ENCODE data around the gene PVR.
"Not testable (repeated sequence)": the region's sequence is repeated elsewhere in the genome, so short reads cannot be mapped to it uniquely, and the experiment has no call there.

The PVR gene

DNA sequence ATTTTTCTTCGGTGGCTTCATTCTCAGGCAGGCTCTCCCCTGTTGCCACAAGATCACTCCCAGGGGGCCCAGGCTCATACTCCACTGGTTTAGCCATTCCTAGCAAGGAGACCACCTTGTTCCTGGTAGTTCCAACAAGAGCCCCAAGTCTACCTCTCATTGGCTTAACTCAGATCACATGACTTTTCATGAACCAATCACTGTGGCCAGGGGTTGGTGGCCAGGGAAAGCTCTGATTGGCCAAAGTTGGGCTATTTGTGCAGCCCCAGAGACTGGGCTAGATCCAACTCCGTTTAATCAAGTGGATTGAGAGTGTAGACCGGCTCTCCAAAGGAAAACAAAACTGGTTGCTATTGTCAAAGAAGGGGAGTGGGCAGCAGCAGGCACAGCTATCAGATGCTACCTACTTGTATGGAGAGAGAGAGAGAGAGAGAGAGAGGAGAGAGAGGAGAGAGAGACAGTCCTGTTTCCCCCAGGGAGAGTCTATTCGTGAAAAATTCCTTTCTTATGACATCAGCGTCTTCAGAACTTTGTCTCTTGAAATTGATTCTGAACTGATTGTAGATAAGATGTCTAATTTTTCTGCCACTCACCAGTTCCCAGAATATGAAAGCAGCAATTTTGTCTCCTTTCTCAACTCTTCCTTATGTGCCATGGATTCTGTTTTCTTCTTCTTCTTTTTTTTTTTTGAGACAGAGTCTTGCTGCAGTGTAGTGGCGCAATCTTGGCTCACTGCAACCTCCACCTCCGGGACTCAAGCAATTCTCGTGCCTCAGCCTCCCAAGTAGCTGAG lies 33.5 kb downstream of the PVR start:
- peak; percentile 97 for DNase-seq

DNA sequence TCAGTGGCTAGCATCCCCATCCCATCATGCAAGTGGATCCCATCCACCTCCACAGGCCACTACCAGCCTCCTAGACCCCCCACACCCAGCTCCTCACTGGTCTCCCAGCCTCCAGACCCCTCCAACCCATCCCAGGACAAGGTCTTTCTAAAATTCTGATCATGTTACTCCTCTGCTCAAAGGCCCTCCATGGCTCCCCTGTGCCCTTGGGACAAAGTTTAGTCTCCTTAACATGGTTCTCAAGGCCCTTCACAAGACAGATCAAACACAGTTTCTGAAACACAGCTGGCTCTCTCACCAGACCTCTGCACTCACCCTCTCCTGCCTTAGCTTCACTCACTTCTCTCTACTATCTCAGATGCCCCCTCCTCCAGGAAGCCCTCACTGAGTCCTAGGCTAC lies 36.8 kb downstream of the PVR start:
- no peak for DNase-seq

DNA sequence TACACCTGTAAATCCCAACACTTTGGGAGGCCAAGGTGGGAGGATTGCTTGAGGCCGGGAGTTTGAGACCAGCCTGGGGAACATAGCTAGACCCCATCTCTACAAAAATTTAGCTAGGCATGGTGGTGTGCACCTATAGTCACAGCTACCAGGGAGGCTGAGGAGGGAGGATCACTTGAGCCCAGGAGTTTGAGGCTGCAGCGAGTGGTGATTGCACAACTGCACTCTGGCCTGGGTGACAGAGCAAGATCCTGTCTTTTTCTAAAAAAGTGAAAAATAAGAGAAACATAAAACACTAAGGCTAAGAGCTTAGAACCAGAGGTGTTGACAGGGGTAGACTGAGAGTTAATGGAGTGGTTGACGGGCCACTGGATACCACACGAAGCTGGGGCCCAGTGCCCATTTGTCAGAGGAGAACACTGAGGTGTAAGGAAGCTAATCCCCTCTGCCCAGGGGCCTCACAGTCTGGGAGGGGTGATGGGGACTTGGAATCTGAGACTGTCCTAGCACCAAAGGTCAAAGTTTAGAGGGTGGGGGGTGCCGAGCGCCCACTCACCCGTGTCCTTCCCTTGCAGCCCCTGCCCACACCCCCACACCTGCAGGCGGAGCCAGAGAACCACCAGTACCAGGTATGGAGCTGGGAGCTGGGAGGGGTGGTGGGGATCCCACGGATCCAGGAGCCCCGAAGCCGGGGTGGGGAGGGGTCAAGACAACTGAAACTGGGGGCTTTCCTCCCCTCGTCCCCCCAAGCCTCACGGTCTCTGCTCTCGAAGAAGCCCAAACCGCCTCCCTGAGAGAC lies 38.5 kb downstream of the PVR start:
- no peak for DNase-seq

DNA sequence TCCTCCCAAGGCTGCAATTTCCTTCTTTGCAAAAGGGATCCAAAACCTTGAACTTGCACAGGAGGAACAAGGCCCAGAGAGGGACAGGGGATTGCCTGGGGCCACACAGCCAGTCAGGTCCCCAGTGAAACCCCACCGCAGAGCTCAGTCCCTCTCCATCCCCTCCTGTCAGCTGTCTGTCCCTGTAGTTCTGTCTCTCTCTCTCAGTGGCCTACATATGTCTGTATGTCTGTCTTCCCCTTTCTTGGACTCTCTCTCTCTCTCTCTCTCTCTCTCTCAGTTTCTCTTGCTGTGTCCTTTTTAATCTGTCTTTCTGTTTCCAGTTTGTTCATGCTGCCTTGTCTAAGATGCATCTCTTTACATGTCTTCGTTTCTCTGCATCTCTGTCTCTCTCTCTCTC lies 39.1 kb downstream of the PVR start:
- DNase-seq, result no peak

DNA sequence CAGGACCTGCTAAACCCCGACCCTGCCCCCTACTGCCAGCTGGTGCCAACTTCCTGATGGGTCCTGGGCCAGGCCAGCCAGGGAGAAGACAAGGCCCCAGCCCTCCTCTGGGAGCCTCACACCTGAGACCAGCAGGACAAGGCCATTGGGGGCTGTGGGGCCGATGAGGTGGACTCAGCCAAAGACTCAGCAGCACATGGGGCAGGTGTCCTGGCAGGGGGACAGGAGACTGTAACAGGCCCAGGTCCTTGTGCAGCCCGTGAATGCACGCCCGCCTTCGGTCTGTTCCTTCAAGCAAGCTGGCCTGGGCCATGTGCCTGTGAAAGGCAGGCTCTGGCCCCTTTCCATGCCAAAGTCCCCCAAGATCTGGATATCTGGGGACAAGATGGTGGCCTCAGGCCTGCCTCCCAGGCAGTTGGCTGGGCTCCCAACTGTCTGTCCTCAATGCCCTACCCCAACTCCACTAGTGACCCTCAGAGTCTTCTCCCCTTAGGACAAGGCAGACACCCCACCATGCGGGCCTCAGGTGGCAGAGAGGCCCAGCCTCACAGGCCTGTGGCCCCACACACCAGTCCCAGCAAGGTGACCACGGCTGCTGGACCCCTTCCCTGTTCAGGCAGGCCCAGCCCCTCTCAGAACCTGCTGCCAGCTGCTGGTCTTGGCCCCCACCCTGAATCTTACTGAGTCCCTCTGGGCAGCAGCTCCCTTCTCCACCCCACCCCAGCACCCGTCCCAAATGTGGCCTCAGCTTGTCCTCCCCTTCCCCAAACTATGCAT lies 39.9 kb downstream of the PVR start:
- no peak for DNase-seq

DNA sequence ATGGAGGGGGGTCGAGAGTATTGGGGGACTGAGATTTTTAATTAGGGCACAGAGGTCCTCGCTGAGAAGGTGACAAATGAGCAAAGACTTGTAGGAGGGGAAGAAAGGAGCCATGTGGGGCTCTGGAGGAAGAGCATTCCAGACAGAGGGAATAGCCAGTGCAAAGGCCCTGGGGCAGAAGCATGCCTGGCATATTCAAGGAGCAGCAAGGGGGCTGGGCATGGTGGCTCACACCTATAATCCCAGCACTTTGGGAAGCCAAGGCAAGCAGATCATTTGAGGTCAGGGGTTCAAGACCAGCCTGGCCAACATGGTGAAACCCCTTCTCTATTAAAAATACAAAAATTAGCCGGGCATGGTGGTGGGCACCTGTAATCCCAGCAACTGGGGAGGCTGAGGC lies 40.7 kb downstream of the PVR start:
- DNase-seq, result not testable (repeated sequence)

DNA sequence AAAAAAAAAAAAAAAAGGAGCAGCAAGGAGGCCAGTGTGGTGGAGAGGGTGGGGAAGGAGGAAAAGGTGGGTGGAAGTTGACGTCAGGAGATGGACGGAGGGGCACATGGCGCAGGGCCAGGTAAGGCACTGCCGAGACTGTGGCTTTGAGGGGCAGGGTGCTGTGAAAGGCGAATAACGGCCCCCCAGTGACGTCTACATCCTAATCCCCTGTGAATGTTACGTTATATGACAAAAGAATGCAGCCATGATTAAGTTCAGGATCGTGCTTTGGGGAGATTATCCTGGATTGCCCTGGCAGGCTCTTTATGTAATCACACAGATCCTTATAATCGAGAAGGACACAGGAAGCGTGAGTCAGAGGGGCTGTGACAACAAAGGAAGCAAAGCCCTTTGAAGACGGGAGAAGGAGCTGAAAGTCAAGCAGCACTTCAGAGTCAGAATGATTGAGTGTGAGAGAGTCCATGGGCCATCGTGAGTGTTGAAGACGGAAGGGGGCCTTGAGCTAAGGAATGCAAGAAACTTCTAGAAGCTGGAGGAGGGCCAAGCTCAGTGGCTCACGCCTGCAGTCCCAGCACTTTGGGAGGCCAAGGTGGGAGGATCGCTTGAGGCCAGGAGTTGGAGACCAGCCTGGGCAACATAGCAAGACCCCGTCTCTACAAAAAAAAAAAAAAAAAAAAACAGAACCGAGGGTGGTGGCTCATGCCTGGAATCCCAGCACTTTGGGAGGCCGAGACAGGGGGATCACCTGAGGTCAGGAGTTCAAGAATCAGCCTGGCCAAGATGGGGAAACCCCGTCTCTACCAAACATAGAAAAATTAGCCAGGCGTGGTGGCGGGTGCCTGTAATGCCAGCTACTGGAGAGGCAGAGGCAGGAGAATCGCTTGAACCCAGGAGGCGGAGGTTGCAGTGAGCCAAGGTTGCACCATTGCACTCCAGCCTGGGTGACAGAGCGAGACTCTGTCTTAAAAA lies 41.5 kb downstream of the PVR start:
- DNase-seq, result peak; percentile 36

DNA sequence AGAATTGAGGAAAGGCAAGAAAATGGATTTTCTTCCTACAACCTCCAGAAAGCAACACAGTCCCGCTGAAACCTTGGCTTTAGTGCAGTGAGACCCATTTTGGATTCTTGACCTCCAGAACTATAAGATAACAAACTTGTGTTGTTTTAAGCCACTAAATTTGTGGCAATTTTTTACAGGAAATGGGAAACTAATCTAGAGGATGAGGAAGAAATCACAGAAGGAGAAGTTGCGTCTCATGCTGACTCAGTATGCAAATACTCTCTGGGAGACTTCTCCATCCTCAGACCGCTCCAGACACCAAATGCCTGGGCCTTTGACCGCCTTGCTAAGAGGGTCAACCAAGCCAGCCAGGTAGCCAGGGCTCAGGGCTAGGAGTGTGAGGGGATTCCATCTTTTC lies 42.2 kb downstream of the PVR start:
- peak; percentile 70 for DNase-seq

DNA sequence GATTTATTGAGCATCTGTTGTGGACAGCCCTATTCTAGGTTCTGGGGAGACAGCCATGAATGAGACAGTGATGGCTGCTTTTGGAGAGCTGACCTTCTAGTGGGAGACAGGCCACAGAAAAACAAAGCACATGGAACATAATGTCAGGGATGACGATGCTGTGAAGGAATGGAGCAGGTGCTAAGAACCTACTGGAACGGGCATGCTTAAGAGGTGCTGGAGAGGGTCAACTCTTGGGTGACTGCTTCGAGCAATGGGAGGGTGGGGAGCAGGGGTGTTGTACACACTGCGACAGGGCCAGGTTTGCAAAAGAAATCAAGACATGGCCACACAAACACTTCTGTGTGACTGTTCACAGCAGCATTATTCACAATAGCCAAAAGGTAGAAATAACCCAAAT lies 43.2 kb downstream of the PVR start:
- DNase-seq, result no peak

DNA sequence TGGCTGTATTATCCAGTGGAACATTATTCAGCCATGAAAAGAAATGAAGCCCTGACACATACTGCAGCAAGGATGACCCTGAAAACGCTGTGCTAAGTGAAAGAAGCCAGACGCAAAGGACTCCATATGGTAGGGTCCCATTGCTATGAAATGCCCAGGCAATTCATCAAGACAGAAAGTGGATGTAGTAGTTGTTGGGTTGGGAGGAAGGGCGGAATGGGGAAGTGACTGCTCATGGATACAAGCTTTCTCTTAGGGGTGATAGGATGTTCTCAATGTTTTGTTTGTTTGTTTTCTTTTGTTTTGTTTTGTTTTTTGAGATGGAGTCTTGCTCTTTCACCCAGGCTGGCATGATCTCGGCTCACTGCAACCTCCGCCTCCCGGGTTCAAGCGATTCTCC lies 44.2 kb downstream of the PVR start:
- no peak for DNase-seq

DNA sequence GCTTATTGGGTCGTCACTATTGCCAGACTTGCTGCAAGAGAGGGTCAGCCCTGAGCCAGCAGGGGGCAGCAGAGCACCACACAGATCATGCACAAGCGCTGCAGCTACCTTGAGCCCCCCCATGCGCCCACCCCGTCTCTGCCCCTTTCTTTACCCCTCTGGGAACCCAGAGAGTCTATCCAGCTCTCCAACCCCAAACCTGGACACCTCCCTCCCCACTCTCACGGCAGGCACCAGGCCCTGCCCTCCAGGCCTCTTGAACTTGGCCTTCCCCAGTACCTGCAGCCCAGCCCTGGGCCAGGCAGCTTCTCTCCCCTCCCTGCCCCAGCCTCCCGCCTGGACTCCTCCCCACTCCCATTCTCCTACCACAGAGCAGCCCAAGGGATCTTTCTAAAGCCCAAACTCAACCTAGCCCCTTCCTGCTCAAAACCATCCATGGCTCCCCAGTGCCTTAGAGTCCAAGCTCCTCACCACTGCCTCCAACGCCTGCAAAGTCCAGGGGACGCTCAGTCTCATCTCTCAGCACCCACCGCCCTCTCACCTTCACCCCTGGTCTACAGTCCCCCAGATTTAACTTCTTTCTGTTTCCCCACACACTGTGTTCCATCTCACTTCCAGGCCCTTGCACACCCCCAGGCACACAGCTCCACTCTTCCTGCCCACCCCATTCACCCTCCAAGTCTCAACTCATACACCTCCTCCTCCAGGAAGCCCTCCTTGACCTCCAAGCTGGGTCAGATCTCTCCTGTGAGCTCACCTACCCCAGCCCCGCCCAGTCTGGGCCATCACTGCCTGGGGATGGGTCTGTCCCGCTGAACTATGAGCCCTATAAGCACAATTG lies 45.8 kb downstream of the PVR start:
- peak; percentile 84 for DNase-seq

DNA sequence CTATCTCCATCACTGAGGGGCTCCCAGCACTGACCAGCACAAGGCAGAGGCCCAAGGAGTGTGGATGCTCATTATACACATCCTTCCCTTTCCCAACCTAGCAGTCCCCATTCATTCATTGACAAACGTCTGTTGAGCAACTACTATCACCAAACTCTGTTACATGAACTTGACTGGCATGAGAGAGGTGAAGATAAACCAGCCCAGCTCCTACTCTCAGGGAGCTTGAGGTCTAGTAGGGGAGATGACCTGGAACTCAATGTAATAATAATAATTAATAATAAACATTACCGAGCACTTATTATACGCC lies 46.4 kb downstream of the PVR start:
- DNase-seq, result no peak

DNA sequence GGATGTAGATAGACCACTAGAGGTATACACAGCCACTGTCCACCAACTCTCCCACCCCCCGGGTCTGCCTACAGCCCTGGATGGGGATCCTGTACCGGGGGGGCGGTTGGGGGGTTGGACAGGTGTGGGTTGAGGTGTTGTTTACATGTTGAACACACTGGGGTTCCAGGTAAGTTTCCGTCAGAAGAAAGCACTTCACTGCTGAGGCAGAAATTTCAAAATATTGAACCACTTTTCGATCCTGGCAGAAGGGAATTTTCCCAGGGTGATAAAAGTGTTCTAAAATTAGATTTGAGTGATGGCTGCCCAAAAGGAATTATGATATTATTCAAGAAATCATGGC lies 48.6 kb downstream of the PVR start:
- DNase-seq, result no peak

DNA sequence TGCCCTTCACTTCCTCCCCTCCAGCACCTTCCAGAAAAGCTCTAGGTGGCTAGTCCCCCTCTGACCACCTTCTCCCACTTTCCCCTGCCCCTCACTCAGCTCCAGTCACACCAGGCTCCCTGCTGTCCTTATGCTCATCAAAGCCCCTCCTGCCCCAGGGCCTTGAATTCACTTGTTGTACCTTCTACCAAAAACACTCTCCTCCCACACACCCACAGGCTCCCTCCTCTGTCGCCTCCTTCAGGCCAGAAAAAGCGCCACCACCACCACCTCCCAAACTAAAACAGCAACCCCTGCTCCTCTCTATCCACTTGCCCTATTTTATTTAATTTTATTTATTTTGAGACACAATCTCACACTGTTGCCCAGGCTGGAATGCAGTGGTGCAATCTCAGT lies 50.5 kb downstream of the PVR start:
- peak; percentile 50 for DNase-seq

DNA sequence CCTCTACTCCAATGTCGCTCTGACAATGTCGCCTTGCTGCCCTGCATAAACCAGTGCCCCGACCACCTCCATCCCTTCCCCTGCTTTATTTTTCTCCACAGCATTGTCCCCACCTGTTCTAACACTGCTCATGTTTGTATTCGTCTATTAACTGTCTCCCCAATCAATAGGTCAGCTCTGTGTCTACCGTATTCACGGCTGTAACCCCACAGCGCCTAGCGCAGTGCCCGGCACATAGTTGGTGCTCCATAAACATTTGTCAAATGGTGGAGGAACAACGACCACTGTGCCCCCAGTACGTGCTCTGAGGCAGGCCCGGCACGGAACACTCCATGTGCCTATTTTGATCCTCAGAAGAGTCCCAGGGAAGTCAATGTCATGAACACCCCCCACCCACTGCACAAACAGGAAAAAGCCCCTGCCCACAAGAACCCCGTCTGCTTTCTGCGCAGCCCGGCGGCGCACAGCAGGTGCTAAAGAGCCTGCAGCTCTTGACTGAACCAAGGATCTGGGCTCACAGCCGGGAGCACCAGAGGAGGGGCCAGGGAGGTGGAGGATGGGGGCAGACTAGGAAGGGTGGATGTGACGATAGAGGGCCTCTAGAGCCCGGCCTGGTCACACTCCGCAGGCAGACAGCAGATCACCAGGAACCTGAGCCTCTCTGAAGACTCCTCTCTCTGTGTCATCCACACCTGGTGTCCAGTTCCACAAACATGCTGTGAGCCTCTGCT lies 53.4 kb downstream of the PVR start:
- no peak for DNase-seq

DNA sequence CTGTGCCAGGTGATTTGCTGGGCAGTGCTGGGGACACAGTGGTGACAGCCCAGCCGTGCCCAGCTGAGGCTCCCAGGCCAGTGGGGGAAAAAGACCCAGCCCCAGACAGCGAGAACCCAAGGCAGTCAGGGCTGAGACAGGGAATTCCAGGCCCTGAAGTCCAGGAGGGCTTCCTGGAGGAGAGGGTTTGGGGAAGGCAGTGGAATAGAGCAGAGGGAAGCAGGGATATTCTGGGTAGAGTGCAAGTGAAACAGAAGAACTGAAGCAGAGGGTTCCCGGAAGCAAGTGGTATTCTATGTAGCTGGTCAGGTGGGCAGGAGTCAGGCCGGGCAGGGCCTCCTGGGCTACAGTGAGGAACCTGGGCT lies 53.9 kb downstream of the PVR start:
- DNase-seq, result no peak

DNA sequence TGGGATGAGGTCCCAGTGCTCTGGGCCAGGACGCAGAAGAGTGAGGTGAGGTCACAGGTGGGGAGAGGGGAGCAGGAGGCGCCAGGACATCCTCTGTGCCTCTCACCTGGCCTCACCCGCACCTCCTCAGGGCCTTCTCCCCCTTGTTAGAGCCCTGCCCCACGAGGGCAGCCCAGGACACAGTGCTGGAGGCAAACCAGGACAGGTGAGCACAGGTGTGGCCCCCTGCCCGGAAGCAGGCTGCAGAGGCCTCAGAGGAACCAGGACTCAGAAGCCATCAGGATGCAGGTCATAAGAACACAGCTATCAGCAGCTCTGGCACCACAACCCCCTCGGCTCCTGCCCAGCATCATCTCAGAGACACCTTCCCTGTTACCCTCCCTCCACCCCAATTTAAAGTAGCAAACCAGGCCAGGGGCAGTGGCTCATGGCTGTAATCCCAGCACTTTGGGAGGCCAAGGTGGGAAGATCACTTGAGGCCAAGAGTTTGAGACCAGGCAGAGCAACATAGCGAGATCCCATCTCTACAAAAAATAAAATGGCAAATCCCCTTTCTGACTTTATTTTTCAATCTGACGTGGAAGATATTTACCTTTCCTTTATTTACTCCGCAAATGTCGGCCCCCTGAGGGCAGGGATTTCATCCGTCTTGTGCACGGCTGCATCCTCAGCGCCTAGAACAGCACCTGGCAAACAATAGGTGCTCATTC lies 54.9 kb downstream of the PVR start, which contains the start of gene CEACAM16:
Gene CEACAM16 (plus strand): TSS at position 660 of the 710 bp plus-strand sequence. CDS start 2,306 bp downstream, outside the sequence.
- DNase-seq, result no peak

DNA sequence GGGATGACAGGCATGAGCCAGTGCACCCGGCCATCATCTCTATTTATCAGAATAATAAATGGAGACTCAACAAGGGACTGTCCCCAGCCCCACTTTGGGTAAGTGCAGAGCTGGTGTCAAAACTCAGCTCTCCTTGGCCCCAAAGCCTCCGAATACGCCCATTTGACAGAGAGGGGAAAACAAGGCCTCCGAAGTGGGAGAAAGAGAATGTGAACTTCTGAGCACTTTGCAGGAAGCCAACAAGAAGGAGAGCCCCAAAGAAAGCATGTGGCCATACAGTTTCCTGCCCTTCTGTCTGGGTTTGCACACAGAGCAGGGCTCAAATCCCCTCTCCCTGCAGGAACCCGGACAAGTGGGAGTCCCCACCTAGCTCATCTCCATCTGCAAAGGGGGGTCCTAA lies 56.8 kb downstream of the PVR start:
- DNase-seq, result no peak

DNA sequence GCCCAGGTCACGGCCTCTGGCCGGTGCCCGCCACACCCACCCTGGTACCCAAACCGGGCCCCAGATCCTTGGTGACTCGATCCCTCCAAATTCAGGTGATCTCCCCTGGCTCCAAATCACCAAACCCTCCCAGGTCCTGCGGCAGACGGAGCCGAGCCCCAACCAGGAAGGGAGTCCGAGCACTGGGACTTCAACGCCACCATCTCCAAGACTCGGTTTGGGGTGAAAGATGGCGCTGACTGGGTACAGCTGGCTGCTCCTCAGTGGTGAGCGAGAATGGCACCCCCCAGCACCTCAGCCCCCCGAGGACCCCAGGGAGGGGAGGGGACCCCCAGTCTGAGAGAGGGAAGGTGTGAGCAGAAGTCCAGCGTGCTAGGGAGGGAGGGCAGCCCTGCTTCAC lies 57.5 kb downstream of the PVR start:
- DNase-seq, result no peak

DNA sequence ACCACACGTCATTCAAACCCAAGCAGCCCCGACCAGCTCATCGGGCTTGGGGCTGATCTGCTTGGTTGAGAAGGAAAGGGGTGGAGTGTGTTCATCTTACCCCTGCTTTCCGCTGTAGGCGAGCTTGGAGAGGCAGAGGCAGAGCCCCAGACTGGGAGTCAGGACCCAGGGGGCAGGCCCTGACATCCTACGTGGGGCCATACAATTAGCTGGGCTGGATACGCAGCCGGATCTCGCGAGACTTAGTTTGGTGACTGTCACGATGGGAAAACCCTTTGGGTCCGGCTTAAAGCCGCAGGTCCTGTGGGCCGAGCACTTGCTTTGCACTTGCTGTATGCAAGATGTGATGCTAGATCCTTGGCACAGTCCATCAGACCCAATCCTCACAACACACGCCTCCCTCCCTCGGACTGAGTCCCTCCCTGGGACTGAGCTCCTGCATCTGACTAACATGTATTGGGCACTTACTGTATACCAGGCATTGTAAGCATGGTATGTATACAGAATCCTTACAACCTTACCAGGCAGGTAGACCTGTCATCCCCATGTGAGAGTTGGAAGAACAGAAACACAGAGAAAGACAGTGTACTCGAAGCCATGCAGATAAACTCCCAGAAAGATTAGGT lies 59.0 kb downstream of the PVR start:
- DNase-seq, result peak; percentile 24
